K562 (cell line): Measurements from ENCODE around the gene CNPPD1. TPM values are rescaled to one million over a fixed set of nuclear protein-coding genes. Genes with fewer than 3 reads are reported as not detected.

ENCODE experiments used
- BCOR ChIP-seq: fragments of 450-650 bp; IDR thresholded peaks from 2 replicates; pipeline ENCODE4 v1.6.1; 2016
- CHD4 ChIP-seq: fragments of 200-600 bp; sonication (generic); IDR thresholded peaks from 3 replicates; pipeline ENCODE4 v1.6.1; 2012; ENCODE audit warnings: low read depth, mild to moderate bottlenecking, mixed read lengths, low read length, inconsistent platforms; ENCODE audit not compliant: insufficient read depth, insufficient replicate concordance, poor library complexity, severe bottlenecking
- E2F1 ChIP-seq: sonication (generic); formaldehyde crosslinking; IDR thresholded peaks from 2 replicates; pipeline ENCODE4 v1.8.1; 2023; ENCODE audit warnings: mild to moderate bottlenecking, missing genetic modification reagents, moderate library complexity
- EHMT2 ChIP-seq: fragments of 450-650 bp; IDR thresholded peaks from 2 replicates; pipeline ENCODE4 v1.6.1; 2018; ENCODE audit warnings: antibody characterized with exemption
- ELK1 ChIP-seq: sonication (generic); formaldehyde crosslinking; IDR thresholded peaks from 2 replicates; pipeline ENCODE4 v1.8.1; 2022; ENCODE audit warnings: missing genetic modification reagents
- FIP1L1 ChIP-seq: fragments of 200-400 bp; formaldehyde crosslinking; IDR thresholded peaks from 2 replicates; pipeline ENCODE4 v1.6.1; 2018; ENCODE audit warnings: mild to moderate bottlenecking, low read depth, low read length; ENCODE audit not compliant: poor library complexity, severe bottlenecking
- HNRNPL ChIP-seq: fragments of 200-400 bp; formaldehyde crosslinking; IDR thresholded peaks from 2 replicates; pipeline ENCODE4 v1.6.1; 2017; ENCODE audit warnings: low read depth, mild to moderate bottlenecking, low read length
- RERE ChIP-seq: sonication (generic); formaldehyde crosslinking; IDR thresholded peaks from 2 replicates; pipeline ENCODE4 v1.8.0; 2023; ENCODE audit warnings: missing genetic modification reagents, mild to moderate bottlenecking, borderline replicate concordance
- RFX7 ChIP-seq: fragments of 250-450 bp; sonication (Bioruptor Pico); IDR thresholded peaks from 2 replicates; pipeline ENCODE4 v1.5.1; 2021; ENCODE audit warnings: mild to moderate bottlenecking
- SIN3A ChIP-seq, 2 experiments: fragments of 150-350 bp in 1 of 2; IDR thresholded peaks; 2 replicates each; pipeline ENCODE4 v1.6.1; 2011 to 2016; ENCODE audit warnings: borderline replicate concordance in 2 of 2, low read depth in 2 of 2, low read length in 2 of 2, mild to moderate bottlenecking in 2 of 2, moderate library complexity in 2 of 2; ENCODE audit not compliant: control insufficient read depth in 1 of 2
- TFAP4 ChIP-seq: sonication (generic); formaldehyde crosslinking; IDR thresholded peaks from 2 replicates; pipeline ENCODE4 v1.8.0; 2022; ENCODE audit warnings: missing genetic modification reagents, mild to moderate bottlenecking, moderate library complexity, borderline replicate concordance
- ZNF143 ChIP-seq: sonication (generic); formaldehyde crosslinking; IDR thresholded peaks from 2 replicates; pipeline ENCODE4 v1.9.0; 2022; ENCODE audit warnings: mild to moderate bottlenecking, missing genetic modification reagents
- polyA plus RNA-seq, 8 experiments: library from polyadenylated mRNA; depleted of rRNA in 4 of 8; stranded (reverse) in 5 of 8; unstranded in 3 of 8; fragments of >200 nt; fragmentation: Nextera tagmentation in 2 of 8; fragmentation: Illumina TruSeq in 1 of 8; extraction: Ambion mirVana in 2 of 8; extraction: Trizol in 1 of 8; gene quantifications; 2 replicates each; pipeline versions ENCODE4 v1.2.1 to v1.2.3, GENCODE V29; 2011 to 2014; ENCODE audit warnings: inconsistent platforms in 1 of 8, missing spikeins in 1 of 8
- total RNA-seq, 7 experiments: library from RNA; depleted of rRNA in 6 of 7; stranded (reverse); fragments of >200 nt in 6 of 7; fragmentation: Illumina TruSeq in 2 of 7; extraction: Trizol in 2 of 7; gene quantifications; 2 replicates each; pipeline versions ENCODE4 v1.2.1 to v1.2.3, GENCODE V29; 2011 to 2021; ENCODE audit warnings: low replicate concordance in 1 of 7
- TF ChIP-seq, protein P1 (sequence below), 2 experiments: IDR thresholded peaks; 2 replicates each; pipeline ENCODE4 v1.6.1; 2012; ENCODE audit warnings: improper control_type of control experiment in 2 of 2, low read depth in 2 of 2, low read length in 2 of 2, borderline replicate concordance in 1 of 2

The CNPPD1 gene
- total and polyA plus RNA-seq, 9 of the 15 experiments (the other 6 are each of a cell fraction or from before 2014, with no cell fraction given) = 9.9 to 53.5 (median 27.0) TPM

DNA sequence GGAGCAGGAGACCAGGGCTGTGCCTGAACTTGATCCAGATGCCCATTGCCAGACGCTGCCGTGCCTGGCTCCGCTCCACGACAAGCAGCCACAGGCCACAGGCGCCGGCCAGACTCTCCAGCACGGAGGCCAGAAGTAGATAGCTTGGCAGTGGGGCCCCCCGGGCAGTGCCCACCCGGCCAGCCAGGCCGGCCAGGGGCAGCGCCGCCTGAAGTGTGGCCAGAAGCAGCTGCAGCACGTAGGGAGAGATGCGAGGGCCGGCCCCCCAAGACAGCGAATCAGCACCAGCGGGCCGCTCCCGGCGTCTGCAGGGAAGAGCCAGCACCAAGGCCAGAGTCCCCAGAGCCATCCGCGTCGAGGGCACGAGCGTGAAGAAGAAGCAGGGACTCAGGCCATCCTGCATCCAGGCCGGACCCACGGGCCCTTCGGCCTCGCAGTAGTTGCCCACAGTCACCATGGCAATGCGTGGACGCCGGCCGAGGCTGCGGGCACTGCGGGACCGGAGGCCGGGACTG lies 41.5 kb upstream of the CNPPD1 start (continued):
- TF ChIP-seq RERE (CRISPR knock-in tag) (0 out of 2 replicates have a peak, but pooled peaks have one; percentile 59), SIN3A (IDR thresholded peaks at IDR 0.05; ENCODE audit: borderline replicate concordance in 2 of 2, control insufficient read depth in 1 of 2, low read depth in 2 of 2, low read length in 2 of 2) (peak in 1 of 2 experiments; percentile 10; a peak in 1 of 4 replicates), RFX7 (0 out of 2 replicates have a peak, but pooled peaks have one; percentile 28), EHMT2 (0 out of 2 replicates have a peak, but pooled peaks have one; percentile 6), FIP1L1 (peak; percentile 88), HNRNPL (peak; percentile 43; the same call in 1 of the 2 replicates), CHD4 (no peak), ELK1 (CRISPR knock-in tag) (no peak), E2F1 (CRISPR knock-in tag) (0 out of 2 replicates have a peak, but pooled peaks have one; percentile 11), TFAP4 (CRISPR knock-in tag) (peak; percentile 72; the same call in 1 of the 2 replicates), BCOR (no peak), ZNF143 (CRISPR knock-in tag) (peak; percentile 45; the same call in 1 of the 2 replicates)
- TF ChIP-seq, protein P1, sequence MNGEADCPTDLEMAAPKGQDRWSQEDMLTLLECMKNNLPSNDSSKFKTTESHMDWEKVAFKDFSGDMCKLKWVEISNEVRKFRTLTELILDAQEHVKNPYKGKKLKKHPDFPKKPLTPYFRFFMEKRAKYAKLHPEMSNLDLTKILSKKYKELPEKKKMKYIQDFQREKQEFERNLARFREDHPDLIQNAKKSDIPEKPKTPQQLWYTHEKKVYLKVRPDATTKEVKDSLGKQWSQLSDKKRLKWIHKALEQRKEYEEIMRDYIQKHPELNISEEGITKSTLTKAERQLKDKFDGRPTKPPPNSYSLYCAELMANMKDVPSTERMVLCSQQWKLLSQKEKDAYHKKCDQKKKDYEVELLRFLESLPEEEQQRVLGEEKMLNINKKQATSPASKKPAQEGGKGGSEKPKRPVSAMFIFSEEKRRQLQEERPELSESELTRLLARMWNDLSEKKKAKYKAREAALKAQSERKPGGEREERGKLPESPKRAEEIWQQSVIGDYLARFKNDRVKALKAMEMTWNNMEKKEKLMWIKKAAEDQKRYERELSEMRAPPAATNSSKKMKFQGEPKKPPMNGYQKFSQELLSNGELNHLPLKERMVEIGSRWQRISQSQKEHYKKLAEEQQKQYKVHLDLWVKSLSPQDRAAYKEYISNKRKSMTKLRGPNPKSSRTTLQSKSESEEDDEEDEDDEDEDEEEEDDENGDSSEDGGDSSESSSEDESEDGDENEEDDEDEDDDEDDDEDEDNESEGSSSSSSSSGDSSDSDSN (IDR thresholded peaks at IDR 0.05; ENCODE audit: borderline replicate concordance in 1 of 2, low read depth in 2 of 2, low read length in 2 of 2) = 0 out of 4 replicates have a peak, but pooled peaks have one; percentile 17 to 43
